Measurements from ENCODE around the gene CRKL. TPM values are rescaled to one million over a fixed set of nuclear protein-coding genes. Genes with fewer than 3 reads are reported as not detected.
"Not testable (repeated sequence)": the region's sequence is repeated elsewhere in the genome, so short reads cannot be mapped to it uniquely, and the experiment has no call there.

CRKL gene
- total RNA-seq, 1 donor from 2014 or later, result 59.5 TPM

DNA sequence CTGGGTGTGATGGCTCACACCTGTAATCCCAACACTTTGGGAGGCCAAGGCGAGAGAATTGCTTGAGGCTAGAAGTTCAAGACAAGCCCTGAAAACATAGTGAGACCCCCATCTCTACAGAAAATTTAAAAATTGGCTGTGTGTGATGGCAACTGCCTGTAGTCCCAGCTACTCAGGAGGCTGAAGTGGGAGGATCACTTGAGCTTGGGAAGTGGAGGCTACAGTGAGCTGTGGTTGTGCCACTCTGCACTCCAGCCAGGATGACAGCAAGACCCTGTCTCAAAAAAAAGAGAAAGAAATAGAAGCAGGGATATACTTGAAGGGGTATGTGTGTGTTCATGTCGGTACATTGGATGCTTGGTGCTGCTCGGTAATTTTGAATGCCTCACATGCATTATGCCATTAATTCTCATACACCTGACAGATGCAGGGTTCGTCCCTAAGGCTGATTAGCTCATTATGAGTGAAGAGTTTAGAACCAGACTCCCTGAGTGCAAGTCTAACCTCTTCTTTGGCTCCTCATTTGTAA is 14.0 kb downstream of the CRKL start:
- Mint-ChIP-seq H3K9me3 (ENCODE audit: unreplicated experiment) (no peaks in the 10 kb centered on the region), H3K4me3 (ENCODE audit: unreplicated experiment) (no peak overlapping the region), H3K27ac (ENCODE audit: unreplicated experiment) (no peak overlapping the region), H3K36me3 (ENCODE audit: low read depth, unreplicated experiment) (peaks cover 6% of the 10 kb centered on the region), H3K4me1 (ENCODE audit: low read depth, unreplicated experiment) (peaks cover 4% of the 10 kb centered on the region), H3K27me3 (ENCODE audit: low read depth, unreplicated experiment) (no peaks in the 10 kb centered on the region)
- no peak for DNase-seq (ENCODE audit: low read depth)
- Histone ChIP-seq H3K4me1 (ENCODE audit: insufficient read depth, low read length) (no peaks in the 10 kb centered on the region), H3K27ac (ENCODE audit: low read depth, low read length) (no peak overlapping the region), H4K20me1 (ENCODE audit: insufficient read depth, low read length) (peaks cover 86% of the 10 kb centered on the region), H3K4me3 (ENCODE audit: insufficient read depth, low read depth, low read length) (no peak overlapping the region), H3K4me2 (ENCODE audit: low read length) (no peak overlapping the region), H3K27me3 (ENCODE audit: insufficient read depth, low read length) (no peaks in the 10 kb centered on the region), H3K79me2 (ENCODE audit: insufficient read depth, low read length) (peaks cover 97% of the 10 kb centered on the region), H2AFZ (ENCODE audit: low read depth, low read length) (no peak overlapping the region), H3K9ac (ENCODE audit: low read length) (no peak overlapping the region), H3K9me3 (ENCODE audit: insufficient read depth, low read depth, low read length) (no peaks in the 10 kb centered on the region), H3K36me3 (ENCODE audit: insufficient read depth, low read length) (peaks cover 11% of the 10 kb centered on the region)
- FAIRE-seq, result no peak
- TF ChIP-seq, protein P1, sequence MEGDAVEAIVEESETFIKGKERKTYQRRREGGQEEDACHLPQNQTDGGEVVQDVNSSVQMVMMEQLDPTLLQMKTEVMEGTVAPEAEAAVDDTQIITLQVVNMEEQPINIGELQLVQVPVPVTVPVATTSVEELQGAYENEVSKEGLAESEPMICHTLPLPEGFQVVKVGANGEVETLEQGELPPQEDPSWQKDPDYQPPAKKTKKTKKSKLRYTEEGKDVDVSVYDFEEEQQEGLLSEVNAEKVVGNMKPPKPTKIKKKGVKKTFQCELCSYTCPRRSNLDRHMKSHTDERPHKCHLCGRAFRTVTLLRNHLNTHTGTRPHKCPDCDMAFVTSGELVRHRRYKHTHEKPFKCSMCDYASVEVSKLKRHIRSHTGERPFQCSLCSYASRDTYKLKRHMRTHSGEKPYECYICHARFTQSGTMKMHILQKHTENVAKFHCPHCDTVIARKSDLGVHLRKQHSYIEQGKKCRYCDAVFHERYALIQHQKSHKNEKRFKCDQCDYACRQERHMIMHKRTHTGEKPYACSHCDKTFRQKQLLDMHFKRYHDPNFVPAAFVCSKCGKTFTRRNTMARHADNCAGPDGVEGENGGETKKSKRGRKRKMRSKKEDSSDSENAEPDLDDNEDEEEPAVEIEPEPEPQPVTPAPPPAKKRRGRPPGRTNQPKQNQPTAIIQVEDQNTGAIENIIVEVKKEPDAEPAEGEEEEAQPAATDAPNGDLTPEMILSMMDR (IDR thresholded peaks at IDR 0.05; ENCODE audit: insufficient read depth, low read depth, low read length), result no peak
- no peak for TF ChIP-seq EZH2 (IDR thresholded peaks at IDR 0.05; ENCODE audit: insufficient read depth, low read length)

DNA sequence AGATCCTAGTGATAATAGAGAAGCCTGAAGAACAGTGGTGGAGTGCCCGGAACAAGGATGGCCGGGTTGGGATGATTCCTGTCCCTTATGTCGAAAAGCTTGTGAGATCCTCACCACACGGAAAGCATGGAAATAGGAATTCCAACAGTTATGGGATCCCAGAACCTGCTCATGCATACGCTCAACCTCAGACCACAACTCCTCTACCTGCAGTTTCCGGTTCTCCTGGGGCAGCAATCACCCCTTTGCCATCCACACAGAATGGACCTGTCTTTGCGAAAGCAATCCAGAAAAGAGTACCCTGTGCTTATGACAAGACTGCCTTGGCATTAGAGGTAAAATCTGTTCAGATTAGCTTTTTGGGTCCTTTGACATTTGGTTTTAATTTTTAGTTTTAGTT is 16.7 kb downstream of the CRKL start:
- Histone ChIP-seq H3K4me3 (ENCODE audit: insufficient read depth, low read depth, low read length) (no peak overlapping the region), H3K9ac (ENCODE audit: low read length) (no peak overlapping the region), H3K4me1 (ENCODE audit: insufficient read depth, low read length) (no peaks in the 10 kb centered on the region), H3K79me2 (ENCODE audit: insufficient read depth, low read length) (peaks cover 96% of the 10 kb centered on the region), H3K9me3 (ENCODE audit: insufficient read depth, low read depth, low read length) (no peaks in the 10 kb centered on the region), H2AFZ (ENCODE audit: low read depth, low read length) (no peak overlapping the region), H3K27ac (ENCODE audit: low read depth, low read length) (no peak overlapping the region), H3K4me2 (ENCODE audit: low read length) (no peak overlapping the region), H3K36me3 (ENCODE audit: insufficient read depth, low read length) (peaks cover 12% of the 10 kb centered on the region), H3K27me3 (ENCODE audit: insufficient read depth, low read length) (no peaks in the 10 kb centered on the region), H4K20me1 (ENCODE audit: insufficient read depth, low read length) (peaks cover 88% of the 10 kb centered on the region)
- FAIRE-seq (no peak), DNase-seq (ENCODE audit: low read depth) (no peak)
- H3K9me3 Mint-ChIP-seq (ENCODE audit: unreplicated experiment), result no peaks in the 10 kb centered on the region
- H3K4me1 Mint-ChIP-seq (ENCODE audit: low read depth, unreplicated experiment), result peaks cover 18% of the 10 kb centered on the region
- H3K27me3 Mint-ChIP-seq (ENCODE audit: low read depth, unreplicated experiment), result no peaks in the 10 kb centered on the region
- H3K27ac Mint-ChIP-seq (ENCODE audit: unreplicated experiment), result no peak overlapping the region
- no peak overlapping the region for H3K4me3 Mint-ChIP-seq (ENCODE audit: unreplicated experiment)
- peaks cover 10% of the 10 kb centered on the region for H3K36me3 Mint-ChIP-seq (ENCODE audit: low read depth, unreplicated experiment)
- no peak for TF ChIP-seq EZH2 (IDR thresholded peaks at IDR 0.05; ENCODE audit: insufficient read depth, low read length)
- TF ChIP-seq, protein P1 (IDR thresholded peaks at IDR 0.05; ENCODE audit: insufficient read depth, low read depth, low read length), result no peak

DNA sequence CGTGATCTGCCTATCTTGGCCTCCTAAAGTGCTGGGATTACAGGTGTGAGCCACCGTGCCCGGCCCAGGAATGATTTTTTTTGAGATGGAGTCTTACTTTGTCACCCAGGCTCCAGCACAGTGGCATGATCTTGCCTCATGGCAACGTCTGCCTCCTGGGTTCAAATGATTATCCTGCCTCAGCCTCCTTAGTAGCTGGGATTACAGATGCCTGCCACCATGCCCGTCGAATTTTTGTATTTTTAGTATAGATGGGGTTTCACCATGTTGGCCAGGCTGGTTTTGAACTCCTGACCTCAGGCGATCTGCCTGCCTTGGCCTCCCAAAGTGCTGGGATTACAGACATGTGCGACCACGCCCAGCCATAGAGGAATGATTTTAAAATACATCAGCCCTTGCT is 17.8 kb downstream of the CRKL start:
- DNase-seq (ENCODE audit: low read depth); H3K4me2 ChIP-seq (ENCODE audit: low read length); H2AFZ ChIP-seq (ENCODE audit: low read depth, low read length); H3K36me3 Mint-ChIP-seq (ENCODE audit: low read depth, unreplicated experiment); H3K9me3 ChIP-seq (ENCODE audit: insufficient read depth, low read depth, low read length); H3K27me3 ChIP-seq (ENCODE audit: insufficient read depth, low read length); H3K9me3 Mint-ChIP-seq (ENCODE audit: unreplicated experiment); H3K4me3 ChIP-seq (ENCODE audit: insufficient read depth, low read depth, low read length); H3K4me3 Mint-ChIP-seq (ENCODE audit: unreplicated experiment); H3K9ac ChIP-seq (ENCODE audit: low read length); H3K4me1 ChIP-seq (ENCODE audit: insufficient read depth, low read length); H3K27ac Mint-ChIP-seq (ENCODE audit: unreplicated experiment); H3K27me3 Mint-ChIP-seq (ENCODE audit: low read depth, unreplicated experiment); H3K27ac ChIP-seq (ENCODE audit: low read depth, low read length); FAIRE-seq: not testable (repeated sequence)
- peaks cover 12% of the 10 kb centered on the region for H3K36me3 ChIP-seq (ENCODE audit: insufficient read depth, low read length)
- H3K79me2 ChIP-seq (ENCODE audit: insufficient read depth, low read length), result peaks cover 96% of the 10 kb centered on the region
- peaks cover 90% of the 10 kb centered on the region for H4K20me1 ChIP-seq (ENCODE audit: insufficient read depth, low read length)
- H3K4me1 Mint-ChIP-seq (ENCODE audit: low read depth, unreplicated experiment), result peaks cover 21% of the 10 kb centered on the region

DNA sequence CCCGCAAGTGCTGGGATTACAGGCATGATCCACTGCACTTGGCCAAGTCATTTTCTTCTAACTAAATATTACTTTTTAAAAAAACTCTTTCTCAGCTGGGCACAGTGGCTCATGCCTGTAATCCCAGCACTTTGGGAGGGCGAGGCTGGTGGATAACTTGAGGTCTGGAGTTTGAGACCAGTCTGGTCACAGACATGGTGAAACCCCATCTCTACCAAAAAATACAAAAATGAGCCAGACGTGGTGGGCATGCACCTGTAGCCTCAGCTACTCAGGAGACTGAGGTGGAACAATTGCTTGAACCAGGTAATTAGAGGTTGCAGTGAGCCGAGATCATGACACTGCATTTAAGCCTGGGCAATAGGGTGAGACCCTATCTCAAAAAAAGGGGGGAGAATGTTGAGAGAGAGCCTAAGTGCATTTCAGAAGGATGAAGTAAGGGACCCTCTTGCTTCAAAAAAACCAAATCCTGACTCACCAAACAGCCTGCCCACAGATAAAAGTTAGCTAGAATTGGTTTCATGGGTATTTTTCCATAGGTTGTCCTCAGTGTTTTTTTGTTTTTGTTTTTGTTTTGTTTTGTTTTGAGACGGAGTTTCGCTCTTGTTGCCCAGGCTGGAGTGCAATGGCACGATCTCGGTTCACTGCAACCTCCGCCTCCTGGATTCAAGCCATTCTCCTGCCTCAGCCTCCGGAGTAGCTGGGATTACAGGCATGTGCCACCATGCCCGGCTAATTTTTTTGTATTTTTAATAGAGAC is 18.8 kb downstream of the CRKL start:
- H3K4me3 Mint-ChIP-seq (ENCODE audit: unreplicated experiment); H3K27ac Mint-ChIP-seq (ENCODE audit: unreplicated experiment); H3K9me3 ChIP-seq (ENCODE audit: insufficient read depth, low read depth, low read length); FAIRE-seq; H2AFZ ChIP-seq (ENCODE audit: low read depth, low read length); H3K27ac ChIP-seq (ENCODE audit: low read depth, low read length); H3K4me3 ChIP-seq (ENCODE audit: insufficient read depth, low read depth, low read length); H3K27me3 ChIP-seq (ENCODE audit: insufficient read depth, low read length); H3K9me3 Mint-ChIP-seq (ENCODE audit: unreplicated experiment); DNase-seq (ENCODE audit: low read depth); H3K36me3 Mint-ChIP-seq (ENCODE audit: low read depth, unreplicated experiment); H3K4me2 ChIP-seq (ENCODE audit: low read length); H3K4me1 ChIP-seq (ENCODE audit: insufficient read depth, low read length); H3K27me3 Mint-ChIP-seq (ENCODE audit: low read depth, unreplicated experiment); H3K9ac ChIP-seq (ENCODE audit: low read length): not testable (repeated sequence)
- Histone ChIP-seq H3K79me2 (ENCODE audit: insufficient read depth, low read length) (peaks cover 96% of the 10 kb centered on the region), H4K20me1 (ENCODE audit: insufficient read depth, low read length) (peaks cover 91% of the 10 kb centered on the region), H3K36me3 (ENCODE audit: insufficient read depth, low read length) (peaks cover 12% of the 10 kb centered on the region)
- H3K4me1 Mint-ChIP-seq (ENCODE audit: low read depth, unreplicated experiment), result peaks cover 22% of the 10 kb centered on the region

Measured in astrocyte (in vitro differentiated cells and primary cell).